ENCODE data around the gene TTLL12.

TTLL12 gene

GRCh38 chr22:43200555-43200954, 13.6 kb upstream of the TTLL12 start:
- no peak overlapping the region for H3K4me3 ChIP-seq (ENCODE audit: low read length)
- H3F3A ChIP-seq (ENCODE audit: insufficient read depth, low read length) = peaks cover 6% of the 10 kb centered on the region; the same call in 1 of the 2 replicates
- no peaks in the 10 kb centered on the region for H3K79me2 ChIP-seq (ENCODE audit: low read length)
- no peak overlapping the region for H3K4me2 ChIP-seq (ENCODE audit: low read depth, low read length)
- H4K20me1 ChIP-seq (ENCODE audit: insufficient read depth, low read length) = no peaks in the 10 kb centered on the region
- peaks cover 9% of the 10 kb centered on the region; the same call in 1 of the 2 replicates for H3K4me1 ChIP-seq (ENCODE audit: low read length)
- no peak for TF ChIP-seq EZH2 (optimal IDR thresholded peaks at IDR 0.05; ENCODE audit: low read depth, low read length)
- no peak for TF ChIP-seq EZH2phosphoT487 (IDR thresholded peaks at IDR 0.05; ENCODE audit: low read length)
- no peak for TF ChIP-seq CTCF (IDR thresholded peaks at IDR 0.05; ENCODE audit: low read length)
- H3K36me3 ChIP-seq (replicated peaks; ENCODE audit: insufficient read depth, low read length) = no peaks in the 10 kb centered on the region
- H3K9ac ChIP-seq (ENCODE audit: low read length) = no peak overlapping the region
- H3K27me3 ChIP-seq (replicated peaks; ENCODE audit: insufficient read depth, low read length) = peaks cover 64% of the 10 kb centered on the region
- no peak for DNase-seq
- H3K9me3 ChIP-seq (replicated peaks; ENCODE audit: insufficient read depth, low read length) = no peaks in the 10 kb centered on the region
- no peak overlapping the region for H3K27ac ChIP-seq (ENCODE audit: low read length)
- no peaks in the 10 kb centered on the region for H3K9me2 ChIP-seq (replicated peaks; ENCODE audit: insufficient read depth, low read length)
- H2AFZ ChIP-seq (ENCODE audit: low read length) = no peak overlapping the region

- Histone ChIP-seq H3K4me2 (ENCODE audit: low read depth, low read length) (no peak overlapping the region), H3K9me2 (replicated peaks; ENCODE audit: insufficient read depth, low read length) (no peaks in the 10 kb centered on the region), H3K79me2 (ENCODE audit: low read length) (no peaks in the 10 kb centered on the region), H3K27me3 (replicated peaks; ENCODE audit: insufficient read depth, low read length) (peaks cover 64% of the 10 kb centered on the region), H4K20me1 (ENCODE audit: insufficient read depth, low read length) (no peaks in the 10 kb centered on the region), H3K4me3 (ENCODE audit: low read length) (no peak overlapping the region), H3K4me1 (ENCODE audit: low read length) (peaks cover 9% of the 10 kb centered on the region; the same call in 1 of the 2 replicates), H3K36me3 (replicated peaks; ENCODE audit: insufficient read depth, low read length) (no peaks in the 10 kb centered on the region), H3F3A (ENCODE audit: insufficient read depth, low read length) (peaks cover 6% of the 10 kb centered on the region; the same call in 1 of the 2 replicates), H3K9ac (ENCODE audit: low read length) (no peak overlapping the region), H3K27ac (ENCODE audit: low read length) (no peak overlapping the region), H3K9me3 (replicated peaks; ENCODE audit: insufficient read depth, low read length) (no peaks in the 10 kb centered on the region), H2AFZ (ENCODE audit: low read length) (no peak overlapping the region)
- no peak for DNase-seq
- TF ChIP-seq EZH2phosphoT487 (IDR thresholded peaks at IDR 0.05; ENCODE audit: low read length) (no peak), CTCF (IDR thresholded peaks at IDR 0.05; ENCODE audit: low read length) (no peak), EZH2 (optimal IDR thresholded peaks at IDR 0.05; ENCODE audit: low read depth, low read length) (no peak)
Observed at GRCh38 chr22:43200031-43200430, 13.1 kb upstream of the TTLL12 start.

GRCh38 chr22:43199541-43199940, 12.6 kb upstream of the TTLL12 start:
- peaks cover 9% of the 10 kb centered on the region; the same call in 1 of the 2 replicates for H3K4me1 ChIP-seq (ENCODE audit: low read length)
- H3K36me3 ChIP-seq (replicated peaks; ENCODE audit: insufficient read depth, low read length) = no peaks in the 10 kb centered on the region
- H3K4me3 ChIP-seq (ENCODE audit: low read length) = no peak overlapping the region
- no peak overlapping the region for H3K4me2 ChIP-seq (ENCODE audit: low read depth, low read length)
- no peak for TF ChIP-seq EZH2 (optimal IDR thresholded peaks at IDR 0.05; ENCODE audit: low read depth, low read length)
- no peak for TF ChIP-seq CTCF (IDR thresholded peaks at IDR 0.05; ENCODE audit: low read length)
- TF ChIP-seq EZH2phosphoT487 (IDR thresholded peaks at IDR 0.05; ENCODE audit: low read length) = no peak
- H3K9me3 ChIP-seq (replicated peaks; ENCODE audit: insufficient read depth, low read length) = no peaks in the 10 kb centered on the region
- no peaks in the 10 kb centered on the region for H3K9me2 ChIP-seq (replicated peaks; ENCODE audit: insufficient read depth, low read length)
- H3K9ac ChIP-seq (ENCODE audit: low read length) = no peak overlapping the region
- H3K27me3 ChIP-seq (replicated peaks; ENCODE audit: insufficient read depth, low read length) = peaks cover 61% of the 10 kb centered on the region
- no peak overlapping the region for H2AFZ ChIP-seq (ENCODE audit: low read length)
- H3K27ac ChIP-seq (ENCODE audit: low read length) = no peak overlapping the region
- H3F3A ChIP-seq (ENCODE audit: insufficient read depth, low read length) = peaks cover 6% of the 10 kb centered on the region; the same call in 1 of the 2 replicates
- no peaks in the 10 kb centered on the region for H3K79me2 ChIP-seq (ENCODE audit: low read length)
- no peak for DNase-seq
- H4K20me1 ChIP-seq (ENCODE audit: insufficient read depth, low read length) = no peaks in the 10 kb centered on the region
